ENCODE results near the gene CYTL1.

DNA sequence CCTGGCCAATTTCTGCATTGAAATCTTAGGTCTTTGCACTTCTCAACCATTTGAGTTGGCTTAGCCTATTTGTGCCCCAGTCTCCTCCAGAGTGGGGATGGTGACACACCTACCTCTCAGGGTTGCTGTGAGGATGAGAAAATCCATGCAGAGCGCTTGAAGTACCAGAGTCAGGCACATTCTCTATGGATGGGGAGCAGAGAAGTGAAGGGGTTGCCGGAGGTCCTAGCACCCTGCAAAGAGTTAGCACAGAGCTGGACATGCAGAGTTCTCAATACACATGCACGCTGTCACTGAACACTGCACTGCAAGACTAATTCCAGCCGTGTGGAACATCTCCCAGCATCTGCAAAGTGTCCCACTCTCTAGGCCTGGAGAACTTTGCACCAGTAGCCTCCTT lies 29.5 kb upstream of the CYTL1 start:
- TF ChIP-seq, protein P1, sequence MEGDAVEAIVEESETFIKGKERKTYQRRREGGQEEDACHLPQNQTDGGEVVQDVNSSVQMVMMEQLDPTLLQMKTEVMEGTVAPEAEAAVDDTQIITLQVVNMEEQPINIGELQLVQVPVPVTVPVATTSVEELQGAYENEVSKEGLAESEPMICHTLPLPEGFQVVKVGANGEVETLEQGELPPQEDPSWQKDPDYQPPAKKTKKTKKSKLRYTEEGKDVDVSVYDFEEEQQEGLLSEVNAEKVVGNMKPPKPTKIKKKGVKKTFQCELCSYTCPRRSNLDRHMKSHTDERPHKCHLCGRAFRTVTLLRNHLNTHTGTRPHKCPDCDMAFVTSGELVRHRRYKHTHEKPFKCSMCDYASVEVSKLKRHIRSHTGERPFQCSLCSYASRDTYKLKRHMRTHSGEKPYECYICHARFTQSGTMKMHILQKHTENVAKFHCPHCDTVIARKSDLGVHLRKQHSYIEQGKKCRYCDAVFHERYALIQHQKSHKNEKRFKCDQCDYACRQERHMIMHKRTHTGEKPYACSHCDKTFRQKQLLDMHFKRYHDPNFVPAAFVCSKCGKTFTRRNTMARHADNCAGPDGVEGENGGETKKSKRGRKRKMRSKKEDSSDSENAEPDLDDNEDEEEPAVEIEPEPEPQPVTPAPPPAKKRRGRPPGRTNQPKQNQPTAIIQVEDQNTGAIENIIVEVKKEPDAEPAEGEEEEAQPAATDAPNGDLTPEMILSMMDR (IDR thresholded peaks at IDR 0.05), result no peak
- no peak for TF ChIP-seq POLR2A (IDR thresholded peaks at IDR 0.05)

Data from lower leg skin (tissue), 3 donors.